Body of pancreas (tissue), 4 donors: ENCODE results near the gene PI4K2A.

Experiments used
- CTCF ChIP-seq, 7 experiments: fragments of 450-650 bp in 4 of 7; fragments of 200-600 bp in 3 of 7; sonication (generic) in 3 of 7; IDR thresholded peaks; one replicate each; pipeline ENCODE4 v1.5.1; 2016 to 2019; ENCODE audit warnings: antibody characterized with exemption in 7 of 7
- POLR2A ChIP-seq, 3 donors: fragments of 450-650 bp; IDR thresholded peaks; one replicate each; pipeline ENCODE4 v1.6.1; 2016; ENCODE audit warnings: antibody characterized with exemption in 3 of 3, mild to moderate bottlenecking in 2 of 3

- TF ChIP-seq POLR2A (IDR thresholded peaks at IDR 0.05): no peak
- TF ChIP-seq CTCF (IDR thresholded peaks at IDR 0.05): no peak
These were observed 46.0 kb downstream of the PI4K2A start for GRCh38 chr10:97686301-97686961.
